ENCODE data around the gene DMWD. TPM values are rescaled to one million over a fixed set of nuclear protein-coding genes. Genes with fewer than 3 reads are reported as not detected.

DMWD gene
- total RNA-seq, 6 experiments from 2014 or later, result 53.4 to 63.2 (median 55.3) TPM

DNA sequence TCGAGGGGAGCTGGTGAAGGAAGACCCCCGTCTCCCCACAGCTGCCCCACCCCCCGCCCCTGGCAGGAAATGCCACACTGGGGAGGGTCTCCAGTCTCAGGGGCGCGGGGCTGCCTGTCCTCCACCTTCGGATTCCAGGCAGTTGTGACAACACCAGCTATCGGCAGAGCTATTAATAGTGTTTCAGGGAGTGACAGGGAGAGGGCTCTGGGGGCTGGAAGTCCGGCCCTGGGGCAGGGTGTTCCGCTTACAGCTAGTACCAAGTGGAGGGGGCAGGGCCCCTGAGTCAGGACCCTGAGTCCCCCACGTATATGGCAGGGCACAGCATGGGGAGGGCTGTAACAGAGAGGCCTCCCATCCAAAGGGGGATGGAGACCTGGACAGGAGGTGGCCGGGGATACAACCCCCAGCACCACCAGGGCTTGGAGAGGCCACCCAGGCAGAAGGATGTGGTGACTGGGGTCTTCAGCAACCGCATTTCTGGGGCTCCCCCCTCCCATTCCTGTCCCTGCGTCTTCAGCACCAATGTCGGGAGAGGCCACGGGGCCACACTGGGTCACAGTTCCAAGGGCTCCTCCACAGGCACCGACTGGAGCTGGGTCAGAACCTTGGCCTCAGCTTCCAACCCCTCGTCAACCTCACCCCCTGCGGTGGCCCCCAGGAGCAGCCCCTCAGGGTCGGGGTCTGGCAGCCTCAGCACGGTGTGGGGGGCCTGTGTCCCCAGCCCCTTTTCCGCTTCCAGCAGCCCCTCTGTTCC is 27.5 kb downstream of the DMWD start:
- TF ChIP-seq, protein P1, sequence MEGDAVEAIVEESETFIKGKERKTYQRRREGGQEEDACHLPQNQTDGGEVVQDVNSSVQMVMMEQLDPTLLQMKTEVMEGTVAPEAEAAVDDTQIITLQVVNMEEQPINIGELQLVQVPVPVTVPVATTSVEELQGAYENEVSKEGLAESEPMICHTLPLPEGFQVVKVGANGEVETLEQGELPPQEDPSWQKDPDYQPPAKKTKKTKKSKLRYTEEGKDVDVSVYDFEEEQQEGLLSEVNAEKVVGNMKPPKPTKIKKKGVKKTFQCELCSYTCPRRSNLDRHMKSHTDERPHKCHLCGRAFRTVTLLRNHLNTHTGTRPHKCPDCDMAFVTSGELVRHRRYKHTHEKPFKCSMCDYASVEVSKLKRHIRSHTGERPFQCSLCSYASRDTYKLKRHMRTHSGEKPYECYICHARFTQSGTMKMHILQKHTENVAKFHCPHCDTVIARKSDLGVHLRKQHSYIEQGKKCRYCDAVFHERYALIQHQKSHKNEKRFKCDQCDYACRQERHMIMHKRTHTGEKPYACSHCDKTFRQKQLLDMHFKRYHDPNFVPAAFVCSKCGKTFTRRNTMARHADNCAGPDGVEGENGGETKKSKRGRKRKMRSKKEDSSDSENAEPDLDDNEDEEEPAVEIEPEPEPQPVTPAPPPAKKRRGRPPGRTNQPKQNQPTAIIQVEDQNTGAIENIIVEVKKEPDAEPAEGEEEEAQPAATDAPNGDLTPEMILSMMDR (IDR thresholded peaks at IDR 0.05), result no peak
- Mint-ChIP-seq H3K27ac (no peak overlapping the region), H3K27me3 (ENCODE audit: insufficient read depth) (peaks cover 21% of the 10 kb centered on the region), H3K4me1 (ENCODE audit: low read depth) (peaks cover 12% of the 10 kb centered on the region), H3K36me3 (ENCODE audit: low read depth) (no peaks in the 10 kb centered on the region), H3K9me3 (no peaks in the 10 kb centered on the region), H3K4me3 (no peak overlapping the region)
- no peak for DNase-seq

DNA sequence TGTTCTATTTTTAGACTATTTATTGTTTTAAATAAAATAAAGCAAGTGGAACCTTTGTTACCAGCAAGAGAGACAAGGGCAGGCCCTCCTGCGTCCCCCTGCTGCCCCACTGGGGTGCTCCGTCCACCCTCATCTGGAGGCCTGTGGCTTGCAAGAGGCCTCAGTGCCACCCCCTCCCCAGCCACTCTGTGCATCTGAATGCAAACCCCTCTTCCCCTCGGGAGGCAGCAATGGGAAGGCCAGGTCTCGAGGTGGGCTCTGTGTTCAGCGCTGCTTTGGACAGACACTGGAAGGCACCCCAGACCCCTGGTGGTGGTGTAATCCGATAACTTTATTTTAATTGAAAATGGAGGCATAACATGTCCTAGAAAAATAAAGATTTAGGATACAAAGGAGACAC is 28.2 kb downstream of the DMWD start:
- Mint-ChIP-seq H3K4me1 (ENCODE audit: low read depth) (peaks cover 8% of the 10 kb centered on the region), H3K36me3 (ENCODE audit: low read depth) (no peaks in the 10 kb centered on the region), H3K27ac (no peak overlapping the region), H3K27me3 (ENCODE audit: insufficient read depth) (peaks cover 18% of the 10 kb centered on the region), H3K9me3 (no peaks in the 10 kb centered on the region), H3K4me3 (no peak overlapping the region; the same call in 1 of the 2 replicates)
- no peak for DNase-seq
- TF ChIP-seq, protein P1 (IDR thresholded peaks at IDR 0.05), result peak; percentile 42

DNA sequence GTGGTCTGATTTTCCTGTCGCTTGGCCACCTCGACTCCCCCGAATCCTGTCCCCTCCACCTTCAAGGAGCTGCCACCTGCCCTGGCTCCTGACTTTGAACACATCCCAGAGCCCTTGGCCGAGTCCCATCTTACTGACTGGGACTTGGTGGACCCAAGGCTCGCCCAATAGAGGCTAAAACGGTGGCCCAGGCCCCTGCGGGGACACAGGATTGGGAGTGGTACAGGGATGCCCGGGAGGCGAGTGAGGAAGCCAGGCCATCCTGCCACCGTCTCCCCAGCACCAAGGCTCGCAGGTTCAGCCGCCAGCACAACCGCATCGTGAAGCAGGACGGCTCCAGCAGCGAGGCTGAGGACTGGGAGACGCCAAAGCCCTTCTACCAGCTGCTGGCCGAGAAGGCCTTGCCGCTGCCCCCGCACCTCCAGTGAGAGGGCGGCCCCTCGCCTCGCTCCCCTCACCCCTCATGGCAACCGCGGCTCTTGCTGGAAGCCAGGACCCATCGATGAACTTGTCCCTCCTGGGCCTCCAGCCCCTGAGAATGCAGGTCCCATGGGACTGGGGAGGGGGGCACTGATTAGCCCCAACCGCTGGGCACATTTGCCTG is 28.9 kb downstream of the DMWD start:
- H3K9me3 Mint-ChIP-seq, result no peaks in the 10 kb centered on the region
- no peak overlapping the region for H3K27ac Mint-ChIP-seq
- H3K36me3 Mint-ChIP-seq (ENCODE audit: low read depth), result no peaks in the 10 kb centered on the region
- TF ChIP-seq, protein P1 (IDR thresholded peaks at IDR 0.05), result no peak
- peaks cover 7% of the 10 kb centered on the region; the same call in 1 of the 2 replicates for H3K4me1 Mint-ChIP-seq (ENCODE audit: low read depth)
- H3K4me3 Mint-ChIP-seq, result no peak overlapping the region
- H3K27me3 Mint-ChIP-seq (ENCODE audit: insufficient read depth), result peaks cover 15% of the 10 kb centered on the region
- DNase-seq, result no peak

DNA sequence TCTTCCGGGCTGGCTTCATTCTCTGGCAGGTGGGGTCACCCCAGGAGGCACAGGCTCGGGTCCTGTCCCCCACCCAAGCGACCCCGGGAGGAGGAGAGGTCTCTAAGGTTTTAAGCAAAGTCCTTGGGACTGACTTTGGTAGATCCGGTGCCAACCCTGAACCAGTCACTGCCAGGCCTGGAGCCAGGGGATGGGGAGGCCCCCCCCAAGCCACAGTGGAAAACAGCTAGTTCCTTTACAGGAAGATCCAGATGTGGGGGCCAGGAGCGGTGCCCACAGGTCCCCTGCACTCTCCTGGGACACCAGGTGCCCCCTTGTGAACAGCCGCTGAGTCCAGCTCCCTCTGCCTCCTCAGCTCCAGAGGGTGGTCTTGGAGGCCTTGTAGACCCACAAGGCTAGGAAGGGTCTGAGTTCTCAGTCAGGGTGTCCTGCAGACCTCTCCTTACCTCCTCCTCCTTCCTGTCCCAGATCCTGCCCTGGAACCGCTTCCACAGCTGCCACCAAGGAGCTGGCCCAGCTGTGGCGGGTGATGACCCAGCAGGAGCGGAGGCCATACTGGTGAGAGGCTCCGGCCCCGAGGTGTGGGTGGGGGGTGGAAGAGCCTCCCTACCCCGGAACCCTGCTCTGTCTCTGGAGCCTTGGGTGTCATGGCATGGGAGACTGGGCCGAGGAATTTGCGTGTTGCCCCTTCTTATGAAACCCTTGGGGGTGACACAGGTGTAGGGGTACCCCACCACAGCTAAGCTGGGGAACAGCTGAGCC is 29.6 kb downstream of the DMWD start:
- TF ChIP-seq, protein P1 (IDR thresholded peaks at IDR 0.05), result no peak

DNA sequence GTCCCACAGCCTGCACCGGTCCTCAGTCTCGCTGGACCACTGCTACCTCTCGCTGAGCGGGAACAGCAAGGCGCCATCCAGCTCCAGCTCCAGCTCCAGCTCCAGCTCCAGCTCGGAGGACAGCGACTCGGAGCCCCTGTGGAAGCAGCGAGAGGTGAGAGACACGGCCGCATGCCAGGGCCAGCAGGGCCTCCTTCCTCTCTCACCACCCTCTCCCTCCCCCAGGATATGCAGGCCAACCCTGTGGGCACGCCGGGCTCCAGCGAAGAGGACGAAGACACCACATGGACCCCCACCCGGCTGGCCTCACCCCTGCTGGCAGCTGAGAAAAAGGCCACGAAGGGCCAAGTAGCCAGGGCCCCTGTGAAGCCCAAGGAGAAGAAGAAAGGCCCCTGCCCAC is 30.9 kb downstream of the DMWD start:
- no peak for DNase-seq
- TF ChIP-seq, protein P1 (IDR thresholded peaks at IDR 0.05), result no peak
- H3K27ac Mint-ChIP-seq, result no peak overlapping the region
- H3K9me3 Mint-ChIP-seq, result no peaks in the 10 kb centered on the region
- H3K27me3 Mint-ChIP-seq (ENCODE audit: insufficient read depth), result peaks cover 16% of the 10 kb centered on the region
- no peak overlapping the region for H3K4me3 Mint-ChIP-seq
- peaks cover 7% of the 10 kb centered on the region; the same call in 1 of the 2 replicates for H3K4me1 Mint-ChIP-seq (ENCODE audit: low read depth)
- H3K36me3 Mint-ChIP-seq (ENCODE audit: low read depth), result no peaks in the 10 kb centered on the region

More for the DNA sequence above, 29.6 kb downstream of the DMWD start:
- Mint-ChIP-seq H3K4me3 (no peak overlapping the region), H3K36me3 (ENCODE audit: low read depth) (no peaks in the 10 kb centered on the region), H3K9me3 (no peaks in the 10 kb centered on the region), H3K27ac (no peak overlapping the region), H3K27me3 (ENCODE audit: insufficient read depth) (peaks cover 20% of the 10 kb centered on the region), H3K4me1 (ENCODE audit: low read depth) (peaks cover 7% of the 10 kb centered on the region; the same call in 1 of the 2 replicates)
- DNase-seq, result no peak

Measured in HFFc6 (cell line).